Measurements from ENCODE around the gene PANK1.

Gene PANK1

GRCh38 chr10:89604200-89604599 is 40.8 kb downstream of the PANK1 start:
- TF ChIP-seq GLIS3 (CRISPR knock-in tag; IDR thresholded peaks at IDR 0.05) (no peak), CSRNP3 (CRISPR knock-in tag; IDR thresholded peaks at IDR 0.05) (no peak), RARB (CRISPR knock-in tag; IDR thresholded peaks at IDR 0.05) (no peak), ZNF565 (CRISPR knock-in tag; conservative IDR thresholded peaks at IDR 0.05; ENCODE audit: low read depth) (no peak)
- no peak for ATAC-seq

- TF ChIP-seq ZFP3 (CRISPR knock-in tag; IDR thresholded peaks at IDR 0.05) (no peak), ZNF70 (CRISPR knock-in tag; IDR thresholded peaks at IDR 0.05) (no peak), ISL1 (CRISPR knock-in tag; IDR thresholded peaks at IDR 0.05) (no peak), ZC3H10 (CRISPR knock-in tag; IDR thresholded peaks at IDR 0.05) (no peak), ZFP30 (CRISPR knock-in tag; IDR thresholded peaks at IDR 0.05) (no peak), OSR1 (CRISPR knock-in tag; IDR thresholded peaks at IDR 0.05) (no peak), POU6F1 (CRISPR knock-in tag; IDR thresholded peaks at IDR 0.05; ENCODE audit: borderline replicate concordance, low read depth) (no peak), TCF4 (CRISPR knock-in tag; IDR thresholded peaks at IDR 0.05; ENCODE audit: borderline replicate concordance) (no peak), GLIS3 (CRISPR knock-in tag; IDR thresholded peaks at IDR 0.05) (no peak)
- ATAC-seq: no peak
Observed at GRCh38 chr10:89602919-89603318, 42.1 kb downstream of the PANK1 start.

GRCh38 chr10:89601728-89602361 is 43.2 kb downstream of the PANK1 start:
- ATAC-seq: no peak
- TF ChIP-seq ISL1 (CRISPR knock-in tag; IDR thresholded peaks at IDR 0.05): no peak
- no peak for TF ChIP-seq PATZ1 (CRISPR knock-in tag; IDR thresholded peaks at IDR 0.05; ENCODE audit: borderline replicate concordance)
- no peak for TF ChIP-seq ZFP30 (CRISPR knock-in tag; IDR thresholded peaks at IDR 0.05)

- no peak for TF ChIP-seq ZNF70 (CRISPR knock-in tag; IDR thresholded peaks at IDR 0.05)
- TF ChIP-seq SNAI2 (CRISPR knock-in tag; IDR thresholded peaks at IDR 0.05): no peak
- no peak for TF ChIP-seq CSDC2 (CRISPR knock-in tag; IDR thresholded peaks at IDR 0.05)
- no peak for TF ChIP-seq CREB5 (CRISPR knock-in tag; IDR thresholded peaks at IDR 0.05; ENCODE audit: low read depth)
- TF ChIP-seq TSHZ2 (CRISPR knock-in tag; IDR thresholded peaks at IDR 0.05): no peak
- TF ChIP-seq GLIS3 (CRISPR knock-in tag; IDR thresholded peaks at IDR 0.05): no peak
- TF ChIP-seq BACH2 (CRISPR knock-in tag; IDR thresholded peaks at IDR 0.05; ENCODE audit: borderline replicate concordance): no peak
- no peak for TF ChIP-seq ZNF8 (CRISPR knock-in tag; IDR thresholded peaks at IDR 0.05)
- TF ChIP-seq CSRNP3 (CRISPR knock-in tag; IDR thresholded peaks at IDR 0.05): no peak
- no peak for TF ChIP-seq PPARA (CRISPR knock-in tag; IDR thresholded peaks at IDR 0.05; ENCODE audit: borderline replicate concordance)
- no peak for TF ChIP-seq ZFP3 (CRISPR knock-in tag; IDR thresholded peaks at IDR 0.05)
- no peak for TF ChIP-seq ZFP30 (CRISPR knock-in tag; IDR thresholded peaks at IDR 0.05)
- TF ChIP-seq TOX (CRISPR knock-in tag; IDR thresholded peaks at IDR 0.05; ENCODE audit: borderline replicate concordance): no peak
- TF ChIP-seq ZC3H10 (CRISPR knock-in tag; IDR thresholded peaks at IDR 0.05): no peak
- TF ChIP-seq TCF4 (CRISPR knock-in tag; IDR thresholded peaks at IDR 0.05; ENCODE audit: borderline replicate concordance): no peak
- no peak for TF ChIP-seq RARB (CRISPR knock-in tag; IDR thresholded peaks at IDR 0.05)
- no peak for TF ChIP-seq OSR1 (CRISPR knock-in tag; IDR thresholded peaks at IDR 0.05)
- no peak for ATAC-seq
Observed at GRCh38 chr10:89600041-89600440, 45.0 kb downstream of the PANK1 start.

All from SK-N-SH treated with all-trans-retinoic acid at 6 μM for 48 hours (cell line).